ENCODE data around the gene POLN. TPM values are rescaled to one million over a fixed set of nuclear protein-coding genes. Genes with fewer than 3 reads are reported as not detected.

The POLN gene
- total RNA-seq, 1 donor from 2014 or later = 7.6 TPM

- DNase-seq = no peak
Measured at GRCh38 chr4:2069986-2070385, 171.9 kb downstream of the POLN start.

- no peak for DNase-seq
Measured at GRCh38 chr4:2069161-2069971, 172.6 kb downstream of the POLN start.

DNA sequence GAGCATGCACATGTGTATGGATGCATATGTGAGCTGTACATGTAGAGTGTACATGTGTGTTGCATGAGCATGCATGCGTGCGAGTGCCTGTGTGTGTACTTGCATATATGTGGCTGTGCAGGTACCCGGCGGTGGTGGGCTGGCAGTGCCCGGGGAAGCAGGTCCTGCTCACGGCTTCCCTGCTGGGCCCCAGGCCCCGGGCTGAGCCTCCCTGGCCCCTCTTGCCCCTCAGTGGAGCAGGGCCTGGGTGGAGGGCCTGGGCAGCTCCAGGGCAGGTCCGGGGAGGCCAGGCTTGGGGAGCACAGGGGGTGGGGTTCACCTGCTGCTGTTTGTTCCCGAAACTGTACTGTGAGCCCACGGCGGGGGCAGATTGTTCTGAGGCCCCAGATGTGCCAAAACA is 173.4 kb downstream of the POLN start:
- no peak for DNase-seq

DNA sequence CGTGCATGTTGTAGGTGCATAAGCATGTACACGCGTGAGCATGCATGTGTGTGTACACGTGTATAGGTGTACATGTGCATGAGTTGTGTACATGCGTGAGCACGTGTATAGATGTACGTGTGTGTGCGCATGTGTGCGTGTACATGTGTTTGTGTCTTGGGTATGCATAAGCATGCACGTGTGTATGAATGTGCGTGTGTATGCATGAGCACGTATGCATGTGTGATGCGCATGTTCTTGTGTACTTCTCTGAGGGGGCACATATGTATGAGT is 173.8 kb downstream of the POLN start:
- no peak for DNase-seq

DNA sequence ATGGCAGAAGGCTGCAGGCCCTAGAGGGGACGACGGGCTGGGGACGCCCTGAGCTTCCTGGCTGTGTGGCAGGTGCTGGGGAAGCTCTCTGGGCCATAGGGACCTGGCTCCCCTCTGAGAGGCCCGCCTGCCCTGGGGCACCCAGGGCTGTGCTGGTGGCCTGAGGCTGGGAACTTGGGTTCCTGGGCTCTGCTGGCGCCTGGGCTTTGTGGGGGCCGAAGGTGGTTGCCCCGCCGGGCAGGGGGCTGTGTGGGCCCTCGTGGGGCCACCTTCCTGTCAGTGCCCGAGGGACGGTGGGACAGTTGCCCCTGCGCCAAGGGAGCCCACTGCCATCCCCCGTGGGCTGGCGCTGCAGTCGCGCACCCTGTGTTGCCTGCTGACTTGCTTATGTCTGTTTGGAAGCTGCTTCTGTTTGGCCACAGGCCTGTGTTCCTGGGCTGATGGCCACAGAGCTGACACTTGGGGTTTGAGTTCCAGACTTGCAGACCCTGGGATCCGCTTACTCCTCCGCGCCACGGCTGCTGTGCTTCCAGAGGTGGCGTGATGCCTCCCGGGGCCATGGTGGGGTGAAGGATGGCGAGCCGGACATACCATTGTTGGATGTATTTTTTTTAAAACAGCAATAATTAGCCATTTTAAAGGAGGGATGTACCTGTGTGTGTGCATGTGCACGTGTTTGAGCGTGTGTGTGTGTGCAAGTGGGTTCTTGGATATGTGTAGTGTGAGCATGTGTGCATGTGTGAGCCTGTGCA is 174.3 kb downstream of the POLN start:
- DNase-seq = no peak

DNA sequence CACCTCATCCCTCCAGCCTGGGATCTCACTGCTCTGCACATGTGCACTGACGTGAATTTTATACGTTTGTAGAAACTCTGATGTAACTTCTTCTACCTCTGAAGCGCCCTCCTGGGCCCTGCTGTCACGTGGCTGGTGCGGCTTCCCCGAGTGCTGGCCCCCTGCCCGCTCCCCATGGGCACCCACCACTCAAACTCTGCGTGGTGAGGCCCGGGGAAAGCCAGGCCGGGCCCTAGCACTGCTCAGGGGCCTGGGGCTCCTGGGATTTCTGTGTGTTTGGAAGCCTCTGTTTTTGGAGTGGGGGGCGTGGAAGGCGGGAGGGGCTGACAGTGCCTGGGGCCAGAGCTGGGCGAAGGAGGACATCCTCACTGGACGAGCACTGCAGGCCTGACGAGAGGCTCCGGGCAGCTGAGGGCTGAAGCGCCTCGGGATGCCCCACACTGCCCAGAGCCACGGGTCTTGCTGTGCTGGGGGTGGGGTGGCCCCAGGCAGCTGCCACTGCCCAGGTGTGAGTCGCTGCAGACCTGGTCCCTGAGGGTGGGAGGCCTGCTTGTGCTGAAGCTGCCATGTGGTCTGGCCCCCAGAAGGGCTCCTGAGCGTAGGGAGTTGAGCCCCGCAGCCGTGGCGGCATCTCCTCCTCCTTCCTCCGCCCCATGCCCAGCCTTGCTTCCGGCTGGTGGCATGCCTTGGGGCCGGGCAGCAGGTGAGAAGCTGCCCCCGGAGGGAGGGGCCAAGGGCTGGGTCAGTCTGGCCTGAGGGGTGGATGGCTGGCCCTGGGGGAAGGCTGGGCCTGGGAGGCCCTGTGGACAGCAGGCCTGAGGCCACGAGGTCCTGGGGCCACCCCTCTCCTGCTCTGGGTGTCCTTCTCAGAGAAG is 175.1 kb downstream of the POLN start:
- no peak for DNase-seq

DNA sequence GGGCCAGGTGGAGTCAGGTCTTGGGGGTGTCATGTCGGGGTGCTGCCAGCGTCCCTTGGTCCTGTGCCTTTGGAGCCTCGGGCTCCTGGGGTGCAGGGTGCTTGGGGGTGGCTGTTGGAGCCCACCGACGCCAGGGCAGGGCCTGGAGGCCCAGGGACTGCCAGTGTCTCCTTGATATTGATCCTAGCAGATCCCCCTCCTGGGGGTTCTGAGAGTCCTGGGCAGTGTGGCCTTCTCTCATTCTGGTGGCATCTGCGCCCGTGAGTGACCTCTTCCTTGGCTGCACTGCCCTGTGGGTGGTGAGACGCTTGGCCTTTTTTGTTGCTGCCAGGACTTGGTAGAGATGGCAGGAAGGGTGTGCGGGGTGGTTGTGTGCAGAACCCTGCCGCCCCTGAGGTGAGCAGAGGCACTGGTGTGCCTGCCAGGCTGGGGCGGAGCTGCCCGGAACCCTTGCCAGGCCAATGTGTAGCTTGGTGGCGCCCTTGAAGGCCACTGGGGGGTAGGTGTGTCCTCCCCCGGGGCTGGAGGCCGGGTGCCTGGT is 175.8 kb downstream of the POLN start:
- DNase-seq = no peak

- DNase-seq = no peak
Measured at GRCh38 chr4:2065106-2065930, 176.6 kb downstream of the POLN start.

DNA sequence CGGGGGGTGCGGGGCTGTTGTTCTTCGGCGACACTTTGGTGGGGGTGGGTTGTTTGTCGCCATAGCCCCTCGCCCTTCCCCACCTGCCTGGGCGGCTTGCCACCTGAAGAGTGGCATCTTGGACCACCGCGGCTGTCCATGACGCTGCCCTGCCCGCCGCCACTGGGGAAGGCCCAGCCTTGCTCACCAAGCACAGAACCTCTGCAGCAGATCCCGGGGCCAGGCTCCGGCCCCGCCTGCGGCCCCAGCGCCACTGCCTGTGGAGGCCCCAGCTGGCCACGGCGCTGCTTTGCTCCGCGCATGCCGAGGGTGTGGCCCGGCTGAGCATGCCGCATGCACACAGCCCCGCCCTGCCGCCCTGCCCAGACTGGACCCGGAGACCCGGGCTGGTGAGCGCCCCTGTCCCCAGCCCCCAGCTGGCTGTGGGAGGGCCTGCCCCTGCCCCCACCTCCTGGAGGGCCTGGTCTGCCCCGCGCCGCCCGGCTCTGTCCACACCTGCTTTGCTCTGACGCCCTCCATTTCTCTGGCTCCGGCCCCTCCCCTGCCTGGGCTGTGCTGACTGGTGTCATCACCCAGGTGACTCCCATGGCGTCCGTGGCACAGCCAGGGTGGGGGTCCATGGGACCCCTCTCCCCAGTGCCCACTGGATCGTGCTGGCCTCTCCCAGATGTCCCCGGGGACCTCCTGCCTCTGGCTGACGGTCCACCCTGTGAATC is 177.5 kb downstream of the POLN start:
- DNase-seq = no peak

DNA sequence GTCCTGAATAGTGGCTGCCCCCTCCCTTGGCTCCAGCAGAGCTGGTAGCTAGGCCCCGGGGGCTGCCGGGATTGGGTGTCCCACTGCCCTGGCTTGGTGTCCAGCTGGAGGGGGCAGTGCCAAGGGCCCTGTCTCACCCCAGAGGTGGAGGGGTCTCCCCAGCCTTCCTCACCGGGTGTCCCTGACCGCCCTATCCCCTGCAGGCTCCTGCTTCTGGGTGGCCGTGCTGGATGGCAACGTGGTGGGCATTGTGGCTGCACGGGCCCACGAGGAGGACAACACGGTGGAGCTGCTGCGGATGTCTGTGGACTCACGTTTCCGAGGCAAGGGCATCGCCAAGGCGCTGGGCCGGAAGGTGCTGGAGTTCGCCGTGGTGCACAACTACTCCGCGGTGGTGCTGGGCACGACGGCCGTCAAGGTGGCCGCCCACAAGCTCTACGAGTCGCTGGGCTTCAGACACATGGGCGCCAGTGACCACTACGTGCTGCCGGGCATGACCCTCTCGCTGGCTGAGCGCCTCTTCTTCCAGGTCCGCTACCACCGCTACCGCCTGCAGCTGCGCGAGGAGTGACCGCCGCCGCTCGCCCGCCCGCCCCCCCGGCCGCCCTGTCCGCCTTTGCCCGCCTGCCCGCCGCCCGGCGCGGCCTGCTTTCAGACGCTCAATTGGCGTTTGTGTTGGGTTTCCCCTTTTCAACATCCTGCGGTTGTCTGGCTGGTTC is 178.2 kb downstream of the POLN start:
- no peak for DNase-seq

- DNase-seq = no peak
Measured at GRCh38 chr4:2062808-2063524, 179.0 kb downstream of the POLN start.

- DNase-seq = no peak
Measured at GRCh38 chr4:2062168-2062807, 179.6 kb downstream of the POLN start.

- DNase-seq = no peak
Measured at GRCh38 chr4:2061186-2062131, 180.5 kb downstream of the POLN start.

GRCh38 chr4:2060611-2061185 is 181.2 kb downstream of the POLN start:
- DNase-seq = no peak

DNA sequence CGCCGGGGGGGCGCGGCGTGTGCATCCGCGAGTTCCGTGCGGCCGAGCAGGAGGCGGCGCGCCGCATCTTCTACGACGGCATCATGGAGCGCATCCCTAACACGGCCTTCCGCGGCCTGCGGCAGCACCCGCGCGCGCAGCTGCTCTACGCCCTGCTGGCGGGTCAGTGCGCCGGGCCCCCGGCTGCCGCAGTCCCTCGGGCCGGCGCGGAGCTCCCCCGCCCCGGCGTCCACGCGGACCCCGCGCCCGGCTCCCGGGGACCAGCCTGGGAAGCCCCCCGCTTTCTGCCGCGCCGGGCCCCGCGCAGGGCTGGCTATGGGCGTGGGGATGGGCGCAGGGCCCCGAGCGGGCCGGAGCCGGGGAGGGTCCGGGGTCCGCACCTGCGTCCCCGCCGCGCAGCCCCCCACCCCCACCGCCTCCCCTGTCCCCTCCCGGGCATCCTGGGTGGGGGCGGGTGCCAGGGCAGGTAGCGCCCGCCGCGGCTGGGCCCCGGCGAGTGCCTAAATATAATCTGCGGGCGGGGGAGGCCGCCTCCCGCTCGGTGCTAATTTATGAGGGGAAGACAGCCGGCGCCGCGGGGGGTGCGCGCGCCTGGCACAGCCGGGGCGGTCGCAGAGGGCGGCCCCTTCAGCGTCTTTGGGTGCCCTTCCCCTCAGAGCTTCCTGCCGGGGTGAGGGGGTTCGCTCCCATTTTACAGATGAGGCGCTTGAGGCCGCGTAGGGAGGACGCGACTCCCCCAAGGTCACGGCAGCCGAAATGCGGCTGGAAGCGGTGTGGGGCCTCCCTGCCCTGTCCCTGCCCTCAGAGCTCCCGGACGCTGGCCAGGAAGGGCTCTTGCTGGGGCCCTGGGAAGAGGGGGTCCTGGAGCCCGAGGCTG is 182.0 kb downstream of the POLN start:
- DNase-seq = no peak

- peak; percentile 39 for DNase-seq
Measured at GRCh38 chr4:2059046-2059725, 182.7 kb downstream of the POLN start, which contains the start of gene NAT8L. TSS of gene NAT8L (plus strand) at chr4:2059327. CDS start at chr4:2059512, 185 bp downstream.

Data from tongue (tissue), 2 donors.